NCI-H187 (cell line): ENCODE measurements around the gene SLC7A10.
"Not testable (repeated sequence)": the region's sequence is repeated elsewhere in the genome, so short reads cannot be mapped to it uniquely, and the experiment has no call there.

Experiments
- DNase-seq, 2 experiments: peaks; one replicate each; lab custom pipeline; 2025; lab: John Stamatoyannopoulos, UW

SLC7A10 gene

DNA sequence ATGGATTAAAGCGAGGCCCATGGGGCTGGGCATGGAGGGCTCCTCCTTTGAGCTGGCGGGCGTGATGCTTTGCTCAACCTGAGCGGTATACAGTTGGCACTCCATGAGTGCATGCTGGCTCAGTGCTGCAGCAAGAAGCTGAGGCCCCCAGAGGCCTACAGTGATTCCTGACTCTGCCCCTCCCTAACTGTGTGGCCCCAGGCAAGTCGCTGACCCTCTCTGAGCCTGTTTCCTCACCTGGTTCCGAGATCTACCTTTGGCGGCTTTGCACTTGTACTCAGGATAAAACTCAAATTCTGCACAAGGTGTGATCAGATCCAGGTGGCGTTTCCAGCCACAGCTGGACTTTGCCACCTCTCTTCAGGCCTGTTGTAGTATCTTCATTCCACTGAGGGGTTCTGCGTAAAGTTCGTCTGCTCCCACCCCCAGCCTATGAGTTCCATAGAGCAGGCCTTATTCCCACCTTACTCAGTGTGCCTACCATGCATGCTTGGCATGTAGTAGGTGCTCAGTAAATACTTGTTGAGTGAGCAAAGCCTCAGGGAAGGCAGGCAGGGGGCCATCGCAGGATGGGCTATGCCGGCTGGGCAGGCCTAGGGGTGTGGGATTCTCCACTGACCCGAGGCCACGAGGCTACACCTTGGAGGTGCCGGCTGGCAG, 23.6 kb downstream of the SLC7A10 start:
- no peak for DNase-seq

DNA sequence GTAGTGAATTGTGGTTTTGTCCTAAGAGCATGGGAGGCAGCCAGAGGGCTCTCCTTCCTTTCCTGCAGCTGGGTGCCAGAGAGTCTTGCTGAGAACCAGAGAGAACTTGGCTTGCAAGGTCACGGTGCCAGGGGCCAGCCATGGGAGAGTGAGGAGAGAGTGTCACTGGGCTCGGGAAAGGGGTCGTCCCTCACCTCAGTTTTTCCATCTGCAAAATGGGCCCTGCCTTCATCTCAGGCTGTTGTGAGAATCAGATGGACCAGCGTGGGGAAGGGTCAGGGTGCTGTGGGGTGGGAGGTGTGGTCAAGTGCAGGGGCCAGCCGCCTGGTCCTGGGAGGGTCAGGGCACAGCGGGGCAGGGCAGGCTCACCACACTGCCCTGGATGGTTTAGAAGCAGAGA, 24.2 kb downstream of the SLC7A10 start:
- no peak for DNase-seq

DNA sequence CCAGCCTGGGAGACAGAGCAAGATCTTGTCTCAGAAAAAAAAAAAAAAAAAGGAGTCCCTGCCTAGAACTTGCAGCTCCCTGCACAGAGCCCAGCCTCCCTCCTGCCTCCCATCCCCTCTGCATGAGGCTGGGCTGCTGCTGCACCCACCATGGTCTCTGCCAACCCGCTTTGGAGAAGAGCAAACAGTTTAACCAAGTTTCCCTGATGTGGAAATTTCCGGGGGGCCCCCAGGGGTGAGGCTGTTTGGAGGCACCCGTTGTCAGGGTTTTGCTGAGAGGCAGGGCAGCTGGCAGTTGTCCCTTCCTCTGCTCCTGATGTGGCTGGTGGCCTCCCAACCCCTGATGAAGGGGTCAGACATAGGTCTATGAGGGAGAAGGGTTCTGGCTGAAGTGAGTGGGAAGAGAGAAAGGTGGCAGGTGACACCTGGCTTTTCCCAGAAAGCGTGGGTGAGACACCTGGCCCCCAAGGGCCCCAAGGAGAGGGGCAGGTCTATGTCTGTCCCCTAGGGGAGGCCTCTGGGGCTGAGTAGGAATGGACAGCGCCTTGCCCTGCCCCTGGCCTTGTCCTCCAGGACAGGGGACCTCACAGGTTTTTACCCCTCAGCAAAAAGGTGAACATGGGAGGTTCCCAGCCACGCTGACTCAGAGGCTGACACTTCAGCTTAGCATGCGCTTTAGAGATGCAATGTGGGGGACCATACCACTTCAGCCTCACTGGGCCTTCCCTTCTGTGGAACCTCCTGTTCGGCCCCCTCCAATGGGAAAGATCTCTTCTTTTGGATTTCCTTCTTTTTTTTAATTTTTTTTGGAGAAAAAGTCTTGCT, 26.0 kb downstream of the SLC7A10 start:
- no peak for DNase-seq

DNA sequence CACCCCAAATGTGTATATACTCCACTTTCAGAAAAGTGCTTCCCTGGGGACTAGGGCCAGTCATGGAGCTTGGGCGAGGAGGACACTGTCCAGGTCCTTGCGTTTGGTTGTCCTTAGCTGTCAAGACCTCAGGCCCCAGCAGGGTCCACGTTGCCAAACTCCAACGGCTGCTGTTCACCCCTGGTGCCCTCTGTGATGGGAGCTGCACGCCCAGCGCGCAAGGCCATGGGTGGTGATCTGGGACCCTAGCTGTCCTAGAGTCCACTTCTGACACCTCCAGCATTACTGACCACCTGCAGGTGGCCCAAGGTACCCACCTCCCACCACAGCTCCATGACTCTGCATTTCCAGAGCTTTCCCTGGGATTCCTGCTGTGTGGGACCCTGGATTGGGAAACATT, 27.5 kb downstream of the SLC7A10 start:
- no peak for DNase-seq

DNA sequence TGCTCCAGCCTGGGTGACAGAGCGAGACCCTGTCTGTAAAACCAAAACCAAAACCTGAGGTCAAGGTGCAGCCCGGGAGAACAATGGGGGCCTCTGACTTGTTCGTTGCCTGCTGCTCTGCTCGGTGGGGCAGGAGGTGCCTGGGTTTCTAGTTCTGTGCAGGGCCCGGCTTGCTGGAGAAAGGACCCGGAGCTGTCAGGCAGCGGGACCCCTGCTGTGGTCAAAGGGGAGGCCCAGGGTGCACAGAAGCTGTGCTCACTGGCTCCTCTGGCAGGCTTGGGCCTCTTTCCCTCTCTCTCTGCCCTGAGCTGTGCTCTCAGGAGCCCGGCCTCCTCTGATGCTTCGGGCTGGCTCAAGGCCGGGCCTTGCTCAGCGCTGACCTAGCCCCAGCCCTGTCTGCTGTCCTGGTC, 28.1 kb downstream of the SLC7A10 start:
- no peak for DNase-seq

DNA sequence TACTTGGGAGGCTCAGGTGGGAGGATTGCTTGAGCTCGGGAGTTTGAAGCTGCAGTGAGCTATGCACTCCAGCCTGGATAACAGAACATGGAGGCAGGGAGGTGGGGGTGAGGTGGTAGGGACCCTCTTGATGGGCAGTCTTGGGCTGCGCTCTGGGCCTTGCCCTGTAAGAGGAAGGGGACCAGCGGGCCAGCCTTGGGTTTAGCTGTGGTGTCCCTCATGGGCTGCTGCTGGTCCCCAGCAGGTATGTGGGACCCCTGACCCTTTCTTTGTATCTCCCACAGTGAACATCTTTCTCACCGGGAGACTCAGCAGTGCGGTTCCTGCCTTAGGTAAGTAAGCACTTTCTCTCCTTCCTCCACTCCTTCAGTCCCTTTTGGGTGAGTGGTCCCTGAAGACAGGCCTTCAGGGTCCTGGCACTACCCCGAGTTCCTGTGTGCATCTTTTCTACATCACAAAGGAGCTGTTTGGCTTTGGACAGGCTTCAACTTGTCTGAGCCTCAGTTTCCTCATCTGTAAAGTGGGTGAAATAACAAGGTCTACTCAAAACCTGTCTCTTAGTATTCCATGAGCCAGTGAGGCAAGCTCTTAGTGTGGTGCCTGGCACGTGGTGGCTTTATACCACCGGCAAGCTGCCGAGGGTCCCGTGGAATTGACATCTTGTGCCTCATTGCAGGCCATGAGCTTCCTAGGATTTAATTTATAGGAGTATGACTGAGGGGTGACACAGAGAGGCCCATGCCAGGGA, 29.0 kb downstream of the SLC7A10 start:
- DNase-seq = no peak

DNA sequence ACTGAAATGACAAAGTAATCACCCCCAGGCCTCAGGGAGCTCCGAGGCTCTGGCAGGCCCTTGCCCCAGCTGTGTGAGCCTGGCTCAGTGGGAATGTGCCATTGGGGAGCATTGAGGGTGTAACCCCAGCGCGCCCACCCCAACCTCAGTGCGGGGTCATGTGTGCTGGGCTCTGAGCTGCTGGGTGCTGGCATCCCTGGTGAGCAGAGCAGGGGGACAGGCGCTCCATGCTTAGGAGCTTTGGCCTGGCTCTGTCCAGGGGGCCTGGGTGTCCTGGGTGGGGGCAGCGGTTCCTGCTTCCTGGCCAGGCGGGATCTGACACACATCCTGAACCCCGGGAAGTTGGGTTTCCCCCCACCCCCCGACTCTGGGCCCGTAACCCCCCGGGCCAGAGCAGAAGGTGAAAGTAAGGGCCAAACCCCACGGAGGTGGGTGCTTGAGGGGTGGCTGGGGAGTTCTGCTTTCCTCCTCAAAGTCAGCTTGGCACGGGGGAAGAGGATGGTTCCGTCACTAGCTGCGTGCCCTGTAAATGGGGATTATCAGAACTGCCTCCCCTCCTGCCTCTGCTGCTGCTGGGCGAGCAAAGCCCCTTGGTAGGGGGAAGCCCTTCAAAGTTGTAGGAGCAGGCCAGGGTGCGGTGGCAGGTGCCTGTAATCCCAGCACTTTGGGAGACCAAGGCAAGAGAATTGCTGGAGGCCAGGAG, 29.9 kb downstream of the SLC7A10 start:
- DNase-seq = no peak

DNA sequence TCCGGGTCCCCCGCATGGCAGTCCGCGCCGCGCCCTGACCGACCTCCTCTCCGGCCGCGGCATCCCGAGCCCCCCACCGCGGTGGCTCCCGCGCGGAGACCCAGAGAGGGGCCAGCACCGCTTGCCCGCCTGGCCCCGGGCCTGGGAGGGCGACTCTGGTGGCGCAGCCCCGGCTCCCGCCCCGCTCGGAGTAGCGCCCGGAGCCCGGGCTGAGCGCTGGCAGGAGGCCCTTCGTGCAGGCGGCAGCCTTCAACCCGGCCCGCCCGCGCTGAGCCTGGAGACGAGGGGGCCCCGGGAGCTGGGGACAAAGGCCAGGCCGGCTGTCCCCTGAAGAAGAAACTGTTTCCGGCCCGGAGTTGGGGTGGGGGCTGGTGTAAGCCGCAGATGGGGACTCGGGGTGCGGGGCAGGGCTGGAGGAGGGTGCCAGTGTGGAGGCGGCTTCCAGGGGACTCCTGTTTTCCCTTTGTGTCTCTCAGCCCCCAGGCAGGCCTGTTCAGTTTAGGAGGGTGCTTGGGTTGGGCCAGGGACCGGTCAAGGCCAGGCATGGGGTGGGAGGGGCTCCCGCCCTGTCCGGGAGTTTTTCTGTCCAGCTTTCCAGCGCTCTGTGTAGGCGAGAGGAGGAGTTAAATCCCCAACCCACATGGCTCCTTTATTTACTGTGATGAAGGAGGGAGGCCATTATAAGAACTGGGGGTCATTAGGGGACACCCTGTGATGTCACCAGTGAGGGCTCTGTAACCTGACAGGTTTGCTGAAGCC, 30.6 kb downstream of the SLC7A10 start:
- no peak for DNase-seq

DNA sequence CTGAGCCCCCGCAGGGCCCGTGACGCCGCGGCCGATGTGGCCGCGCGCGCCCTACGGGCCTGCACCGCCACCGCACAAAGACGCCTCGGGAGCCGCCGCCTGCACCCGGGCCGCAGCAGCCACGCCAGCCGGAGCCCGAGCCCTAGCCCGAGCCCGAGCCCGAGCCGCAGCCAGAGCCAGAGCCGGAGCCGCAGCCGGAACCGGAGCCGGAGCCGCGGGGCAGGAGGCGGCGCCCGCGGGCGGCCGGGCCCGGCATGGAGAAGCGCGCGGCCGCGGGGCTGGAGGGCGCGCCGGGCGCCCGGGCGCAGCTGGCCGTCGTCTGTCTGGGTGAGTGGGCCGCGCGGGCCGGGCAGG, 31.1 kb downstream of the SLC7A10 start:
- DNase-seq = no peak

DNA sequence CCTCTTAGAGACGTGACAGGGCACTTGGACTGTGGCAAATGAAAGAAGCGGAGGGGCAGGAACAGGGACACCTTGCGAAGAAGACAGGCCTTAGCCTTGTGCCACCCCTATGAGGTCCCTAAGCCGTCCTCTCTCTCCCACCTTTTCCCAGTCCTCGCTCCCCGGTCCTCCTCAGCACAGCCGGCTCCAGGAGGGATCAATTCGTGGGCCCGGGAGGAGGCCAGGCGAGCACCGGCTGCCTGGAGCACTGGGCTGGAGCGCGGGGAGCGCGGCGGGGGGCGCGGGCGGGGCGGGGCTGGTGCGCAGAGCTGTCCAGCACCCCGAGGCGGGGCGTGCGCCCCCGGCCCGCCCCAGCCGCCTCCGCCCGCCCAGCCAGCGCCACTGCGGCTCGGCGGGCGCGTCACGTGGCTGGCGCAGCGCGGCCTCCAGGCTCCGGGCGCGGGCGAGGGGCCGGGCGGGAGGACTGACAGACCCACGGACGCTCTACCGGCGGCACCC, 31.7 kb downstream of the SLC7A10 start, which contains the start of gene LRP3:
LRP3 (plus strand) TSS at position 466 of the 498 bp plus-strand sequence. CDS start 456 bp downstream, outside the sequence.
- no peak for DNase-seq

DNA sequence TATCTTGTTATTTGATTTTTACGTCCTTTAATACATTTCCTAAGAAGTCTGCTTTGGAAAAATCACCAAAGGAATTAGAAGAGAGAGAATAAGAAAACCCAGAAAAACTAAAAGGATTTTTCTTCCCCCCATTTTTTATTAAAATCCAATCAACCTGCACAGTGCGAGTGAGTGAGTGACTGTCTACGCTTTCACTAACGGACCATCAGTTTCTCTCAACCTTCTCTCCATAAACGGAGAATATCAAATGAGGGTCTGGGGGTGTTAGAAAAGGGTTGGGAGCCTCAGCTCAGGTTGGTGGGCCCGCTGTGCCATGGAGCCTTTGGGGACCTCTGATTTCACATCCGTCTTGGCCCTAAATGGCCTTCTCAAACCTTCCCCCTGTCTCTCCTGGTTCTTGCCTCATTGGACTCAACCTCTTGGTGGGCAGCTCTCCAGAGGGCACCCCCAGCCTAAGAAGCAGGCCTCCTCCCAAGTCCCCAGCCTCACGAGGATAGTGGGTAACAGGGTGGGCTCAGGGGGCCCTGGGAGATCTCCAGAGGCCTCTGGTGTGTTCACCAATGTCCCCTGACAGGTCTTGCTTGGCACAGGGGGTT, 32.3 kb downstream of the SLC7A10 start:
- no peak for DNase-seq

DNA sequence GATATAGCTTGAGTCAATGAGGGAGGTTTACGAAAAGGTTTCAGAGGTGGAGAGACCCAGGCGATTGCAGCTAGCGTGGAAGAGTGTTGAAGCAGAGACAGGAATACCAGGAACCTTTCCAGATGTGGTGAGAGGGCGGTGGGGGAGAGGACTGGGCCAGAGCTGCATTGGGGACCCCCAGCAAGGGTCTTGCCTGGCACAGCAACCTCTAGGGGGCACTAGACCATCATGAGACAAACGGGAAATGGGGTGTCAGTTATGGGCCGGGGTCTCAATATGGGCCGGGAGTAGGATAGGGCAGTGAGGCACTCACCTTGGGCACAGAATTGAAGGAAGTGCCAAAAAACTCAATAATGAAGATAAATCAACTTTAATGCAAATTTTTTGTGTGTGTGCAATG, 33.6 kb downstream of the SLC7A10 start:
- no peak for DNase-seq

DNA sequence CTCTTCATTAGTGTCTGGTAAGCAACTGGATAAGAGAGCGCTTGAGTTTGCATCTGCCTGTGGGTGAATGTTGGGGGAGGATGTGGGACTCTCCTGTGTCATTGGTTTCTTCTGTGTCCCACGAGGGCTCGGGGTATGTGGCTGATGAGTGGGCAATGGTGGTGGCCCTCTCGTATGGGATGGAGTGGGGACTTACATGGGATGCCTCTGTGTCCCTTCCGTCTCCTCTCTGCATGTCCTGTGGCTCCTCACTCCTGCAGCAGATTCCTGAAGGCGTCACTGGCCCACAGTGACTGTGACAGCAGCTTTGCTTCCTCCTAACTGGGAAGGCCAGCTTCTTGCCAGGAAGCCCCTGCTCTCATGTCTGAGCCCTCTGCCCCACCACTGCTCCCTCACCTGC, 34.1 kb downstream of the SLC7A10 start:
- no peak for DNase-seq

DNA sequence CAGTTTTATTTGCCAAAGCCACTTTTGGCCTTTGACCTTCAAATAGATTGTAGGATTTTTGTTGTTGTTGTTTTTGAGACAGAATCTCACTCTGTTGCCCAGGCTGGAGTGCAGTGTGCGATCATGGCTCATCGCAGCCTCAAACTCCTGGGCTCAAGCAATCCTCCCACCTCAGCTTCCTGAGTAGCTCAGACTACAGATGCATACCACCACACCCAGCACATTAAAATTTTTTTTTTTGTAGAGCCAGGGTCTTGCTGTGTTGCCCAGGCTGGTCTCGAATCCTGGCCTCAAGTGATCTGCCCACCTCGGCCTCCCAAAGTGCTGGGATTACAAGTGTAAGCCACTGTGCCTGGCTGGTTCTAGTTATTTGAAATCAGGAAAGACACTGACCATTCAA, 34.6 kb downstream of the SLC7A10 start:
- not testable (repeated sequence) for DNase-seq

DNA sequence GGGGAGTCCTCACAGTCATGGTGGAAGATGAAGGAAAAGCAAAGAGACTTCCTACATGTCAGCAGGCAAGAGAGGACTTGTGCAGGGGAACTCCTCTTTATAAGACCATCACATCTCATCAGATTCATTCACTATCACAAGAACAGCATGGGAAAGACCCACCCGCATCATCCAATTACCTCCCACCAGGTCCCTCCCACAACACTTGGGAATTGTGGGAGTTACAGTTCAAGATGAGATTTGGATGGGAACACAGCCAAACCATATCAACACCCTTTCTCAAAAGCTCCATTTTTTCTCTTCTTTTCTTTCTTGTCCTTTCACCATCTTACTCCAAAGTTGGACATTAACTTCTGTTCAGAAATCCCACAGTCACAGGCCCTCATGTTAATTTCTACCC, 36.2 kb downstream of the SLC7A10 start:
- no peak for DNase-seq

DNA sequence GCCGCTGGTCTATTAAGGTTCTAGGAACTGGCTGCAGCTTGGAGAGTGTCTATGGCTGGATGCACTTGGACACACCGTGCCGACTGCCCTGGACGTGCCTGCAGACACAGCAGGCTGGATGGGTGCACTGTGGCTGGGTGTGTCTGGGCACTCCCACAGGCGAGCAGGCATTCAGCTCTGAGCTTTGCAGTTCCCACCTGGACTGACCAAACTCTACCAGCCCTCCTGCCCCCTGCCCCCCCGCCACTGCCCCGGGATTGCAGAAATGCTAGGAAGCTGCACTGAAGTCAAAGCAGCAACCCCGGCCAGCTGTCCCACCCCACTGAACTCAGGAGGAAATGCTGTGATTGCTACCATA, 38.5 kb downstream of the SLC7A10 start:
- no peak for DNase-seq

DNA sequence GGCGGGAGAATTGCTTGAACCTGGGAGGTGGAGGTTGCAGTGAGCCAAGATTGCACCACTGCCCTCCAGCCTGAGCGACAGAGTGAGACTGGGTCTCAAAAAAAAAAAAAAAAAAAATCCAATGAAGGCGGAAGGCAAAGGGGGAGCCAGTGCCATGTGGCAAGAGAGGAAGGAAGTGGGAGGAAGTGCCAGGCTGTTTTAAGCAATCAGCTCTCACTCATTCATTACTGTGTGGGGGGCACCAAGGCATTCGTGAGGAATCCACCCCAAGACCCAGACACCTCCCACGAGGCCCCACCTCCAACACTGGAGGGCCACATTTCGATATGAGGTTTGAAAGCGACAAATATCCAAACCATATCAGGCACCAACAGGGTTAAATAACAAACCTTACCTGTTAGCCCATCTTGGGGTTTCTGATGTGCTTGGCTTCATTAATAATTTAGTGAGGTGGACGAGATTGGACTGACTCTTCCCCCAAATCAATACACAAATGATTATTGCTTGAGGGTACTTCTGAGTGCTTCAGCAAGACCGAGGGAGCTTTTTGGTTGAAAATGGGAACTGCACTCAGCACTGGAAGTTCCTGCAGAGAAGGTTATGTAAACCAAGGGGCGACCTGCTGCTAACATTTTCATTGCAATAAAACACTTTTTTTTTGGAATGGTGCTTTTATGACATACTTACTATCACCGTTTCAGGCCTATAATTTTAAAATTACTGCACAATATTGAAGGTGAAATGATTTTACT, 39.0 kb downstream of the SLC7A10 start:
- DNase-seq = no peak

DNA sequence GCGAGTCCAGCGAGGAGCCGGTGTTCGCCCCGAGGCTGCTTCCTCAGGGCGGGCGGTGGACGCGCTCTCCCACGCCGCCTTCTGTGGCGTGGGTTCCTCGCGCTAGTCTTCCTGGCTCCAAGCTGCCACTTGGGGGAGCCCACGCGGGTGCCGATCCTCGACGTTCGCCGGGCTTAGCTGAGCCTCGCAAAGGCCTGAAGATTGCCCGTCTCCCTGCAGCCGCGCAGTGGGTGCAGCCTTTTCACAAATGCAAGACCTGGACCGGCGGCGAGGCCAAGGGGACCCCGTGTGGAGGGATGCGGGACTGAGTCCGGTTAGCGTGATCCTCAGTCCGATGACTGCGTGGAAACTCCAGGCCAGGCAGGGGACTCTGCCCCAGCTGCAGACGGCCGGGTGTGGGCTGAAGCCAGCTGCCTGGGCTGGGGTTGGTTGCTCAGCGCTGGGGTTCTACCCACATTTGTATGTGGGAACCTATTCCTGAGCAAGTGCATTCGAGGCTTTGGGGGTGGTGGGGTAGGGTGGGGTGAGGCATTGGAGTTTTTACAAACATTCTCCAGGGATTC, 48.2 kb downstream of the SLC7A10 start:
- DNase-seq = peak in 1 of 2 experiments; percentile 51

DNA sequence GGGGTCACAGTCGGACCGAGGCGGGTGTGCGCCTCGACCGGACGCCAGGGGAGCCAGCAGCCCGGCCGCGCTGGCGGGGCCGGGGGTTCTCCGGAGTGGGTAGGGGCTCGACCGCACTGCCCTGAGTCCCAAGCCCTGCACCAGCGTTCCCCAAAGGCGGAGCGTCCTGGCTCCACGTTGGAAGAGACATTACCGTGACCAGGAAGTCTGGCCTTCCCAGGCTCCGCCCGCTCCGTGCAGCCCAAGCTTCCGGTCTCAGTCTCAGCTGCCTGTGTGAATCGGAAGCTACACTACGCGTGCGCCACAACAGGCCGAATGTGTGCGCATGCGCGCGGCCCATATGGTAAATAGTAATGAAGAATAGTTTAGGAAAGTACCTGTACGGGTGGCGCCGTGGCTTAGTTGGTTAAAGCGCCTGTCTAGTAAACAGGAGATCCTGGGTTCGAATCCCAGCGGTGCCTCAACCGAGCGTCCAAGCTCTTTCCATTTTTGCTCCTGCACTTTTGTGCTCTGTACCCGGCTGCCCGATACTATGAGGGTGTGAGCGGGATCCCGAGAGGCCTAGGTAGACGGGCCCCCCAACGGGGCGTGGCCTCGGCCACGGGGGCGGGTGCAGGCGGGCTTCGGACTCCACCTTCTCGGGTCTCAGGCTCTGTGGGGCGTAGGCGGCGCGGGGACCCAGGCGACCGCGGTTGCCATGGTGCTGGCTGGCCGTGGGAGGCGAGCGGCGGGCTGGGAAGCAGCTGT, 48.8 kb downstream of the SLC7A10 start:
- DNase-seq = peak; percentile 98 to 100
